Stimulated activated CD4-positive, alpha-beta T cell treated with anti-CD3 and anti-CD28 coated beads, Interleukin-4, amount 100 ng/mL, for 24 hours (primary cell): ENCODE data around the gene GABBR1.

ENCODE experiments used
- DNase-seq: peaks from one replicate; pipeline ENCODE4 v3.0.0-alpha.2; 2020

GABBR1 gene

GRCh38 chr6:29524044-29524443 lies 108.9 kb downstream of the GABBR1 start:
- DNase-seq = no peak

GRCh38 chr6:29522227-29522626 lies 110.8 kb downstream of the GABBR1 start:
- no peak for DNase-seq

GRCh38 chr6:29521006-29521680 lies 111.8 kb downstream of the GABBR1 start:
- no peak for DNase-seq

- DNase-seq = no peak
Measured at GRCh38 chr6:29520232-29520631, 112.8 kb downstream of the GABBR1 start.

GRCh38 chr6:29519291-29520010 lies 113.5 kb downstream of the GABBR1 start:
- no peak for DNase-seq

GRCh38 chr6:29517728-29518440 lies 115.1 kb downstream of the GABBR1 start:
- no peak for DNase-seq

- DNase-seq = no peak
Measured at GRCh38 chr6:29517245-29517644, 115.7 kb downstream of the GABBR1 start.

- peak; percentile 22 for DNase-seq
Measured at GRCh38 chr6:29516108-29516507, 116.9 kb downstream of the GABBR1 start.

GRCh38 chr6:29510746-29511300 lies 122.2 kb downstream of the GABBR1 start:
- DNase-seq = no peak

GRCh38 chr6:29510202-29510601 lies 122.8 kb downstream of the GABBR1 start:
- no peak for DNase-seq
